DOHH2 (cell line): ENCODE data around the gene VSIG4.

Experiments used
- CTCF ChIP-seq: fragments of 200-600 bp; sonication (generic); IDR thresholded peaks from one replicate; pipeline ENCODE4 v1.5.1; 2014; ENCODE audit warnings: antibody characterized with exemption, mild to moderate bottlenecking, low read depth, low read length; ENCODE audit not compliant: poor library complexity, severe bottlenecking
- EZH2phosphoT487 ChIP-seq: fragments of 200-600 bp; sonication (generic); IDR thresholded peaks from 2 replicates; pipeline ENCODE4 v1.6.1; 2017; ENCODE audit warnings: borderline replicate concordance, mild to moderate bottlenecking, antibody characterized with exemption, low read length, moderate library complexity, mixed read lengths

DNA sequence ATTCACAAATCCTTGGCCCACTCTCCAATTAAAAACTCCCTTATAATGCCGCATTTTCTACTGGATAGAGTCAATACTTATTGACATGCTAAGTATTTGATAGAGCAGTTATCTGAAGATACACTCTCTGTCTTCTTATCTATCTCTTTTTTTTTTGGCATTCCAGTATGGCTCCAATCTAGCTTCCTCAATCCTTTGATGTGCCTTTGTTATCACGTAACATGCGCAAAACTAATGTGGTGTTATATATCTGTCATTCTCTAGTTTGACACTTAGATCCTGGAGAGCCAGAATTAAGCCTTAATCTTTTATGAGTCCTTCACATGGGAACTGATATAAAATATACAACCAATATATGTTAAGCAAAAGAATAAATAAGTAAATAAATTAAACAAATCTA is 54.7 kb downstream of the VSIG4 start:
- TF ChIP-seq CTCF (no peak), EZH2phosphoT487 (no peak)
